Small intestine (tissue), 7 donors: ENCODE results near the gene SP4. TPM values are rescaled to one million over a fixed set of nuclear protein-coding genes. Genes with fewer than 3 reads are reported as not detected.
A peak's percentile ranks its signal among the peaks of the same experiment; 100 is the strongest.

Source experiments
- DNase-seq, 2 donors: peaks; one replicate each; pipeline versions ENCODE4 v3.0.0 to v3.0.0-alpha.2; 2013
- FAIRE-seq: peaks from 2 replicates; lab custom pipeline; 2012; peaks lifted over from hg19 to GRCh38; lab: Jason Lieb, UNC
- H3K27ac ChIP-seq, 3 donors: one replicate each; pipeline ENCODE4 v1.5.1; 2013; ENCODE audit warnings: low read length in 2 of 3, mild to moderate bottlenecking in 2 of 3, control low read depth in 1 of 3, inconsistent platforms in 1 of 3, low read depth in 1 of 3, moderate library complexity in 1 of 3
- H3K27me3 ChIP-seq, 3 donors: one replicate each; pipeline ENCODE4 v1.6.1; 2013; ENCODE audit warnings: low read length in 3 of 3, inconsistent platforms in 1 of 3; ENCODE audit not compliant: control insufficient read depth in 3 of 3, insufficient read depth in 3 of 3
- H3K36me3 ChIP-seq, 3 donors: one replicate each; pipeline ENCODE4 v1.6.1; 2013; ENCODE audit warnings: low read length in 3 of 3, inconsistent platforms in 1 of 3, low read depth in 1 of 3, mild to moderate bottlenecking in 1 of 3, moderate library complexity in 1 of 3; ENCODE audit not compliant: control insufficient read depth in 3 of 3, insufficient read depth in 2 of 3
- H3K4me1 ChIP-seq, 3 donors: one replicate each; pipeline ENCODE4 v1.6.1; 2013; ENCODE audit warnings: low read length in 2 of 3, inconsistent platforms in 1 of 3, low read depth in 1 of 3, mild to moderate bottlenecking in 1 of 3, moderate library complexity in 1 of 3; ENCODE audit not compliant: control insufficient read depth in 3 of 3, insufficient read depth in 2 of 3
- H3K4me3 ChIP-seq, 3 donors: one replicate each; pipeline ENCODE4 v1.5.1; 2013; ENCODE audit warnings: low read length in 3 of 3, control low read depth in 1 of 3, inconsistent platforms in 1 of 3, low read depth in 1 of 3, mild to moderate bottlenecking in 1 of 3, moderate library complexity in 1 of 3
- H3K9me3 ChIP-seq, 2 donors: one replicate each; pipeline ENCODE4 v1.6.1; 2013; ENCODE audit warnings: low read depth in 1 of 2, low read length in 1 of 2; ENCODE audit not compliant: control insufficient read depth in 2 of 2, insufficient read depth in 1 of 2
- WGBS, 3 donors: extraction: QIAGEN DNeasy Blood & Tissue Kit; methylation state at CpG; one replicate each; pipeline ENCODE4 v1.1.7; 2013; 5-methylcytosine and 5-hydroxymethylcytosine counted together
- polyA plus RNA-seq, 4 donors: library from polyadenylated mRNA; stranded (reverse) in 3 of 4; unstranded in 1 of 4; fragments of 200-250 nt in 3 of 4; fragments of 120-200 nt in 1 of 4; gene quantifications; one replicate each; pipeline versions ENCODE4 v1.2.1 to v1.2.3, GENCODE V29; 2013
- donor health status: healthy with polysubstance abuse.
- donor health status: control.
- donor health status: control.
- donor health status: Bipolar disorder and iron deficiency.
- donor health status: healthy.

SP4 gene
- polyA plus RNA-seq, 4 donors: 0.45 to 5.3 (median 1.2) TPM

GRCh38 chr7:21480693-21481403, 53.0 kb downstream of the SP4 start:
- H3K36me3 ChIP-seq: peaks cover 0 to 2% (median 0%) of the 10 kb centered on the region in 3 donors
- no peak for FAIRE-seq

GRCh38 chr7:21486511-21486910, 58.6 kb downstream of the SP4 start:
- FAIRE-seq (no peak), DNase-seq (no peak)
- WGBS, 3 donors: 72 to 95% (median 93%) methylated on average over 2 of the region's 2 CpGs
- no peak overlapping the region for H3K27ac ChIP-seq
- peaks cover 0 to 5% (median 0%) of the 10 kb centered on the region in 3 donors for H3K36me3 ChIP-seq
- H3K9me3 ChIP-seq: no peaks in the 10 kb centered on the region
- no peaks in the 10 kb centered on the region for H3K27me3 ChIP-seq
- no peaks in the 10 kb centered on the region for H3K4me1 ChIP-seq
- H3K4me3 ChIP-seq: no peak overlapping the region

More at GRCh38 chr7:21480693-21481403, 53.0 kb downstream of the SP4 start:
- Histone ChIP-seq H3K9me3 (no peaks in the 10 kb centered on the region), H3K27ac (no peak overlapping the region), H3K27me3 (no peaks in the 10 kb centered on the region), H3K4me3 (no peak overlapping the region), H3K4me1 (no peaks in the 10 kb centered on the region)
- DNase-seq: no peak
- WGBS, 3 donors: 90 to 99% (median 92%) methylated on average over 3 of the region's 3 CpGs

- no peaks in the 10 kb centered on the region for H3K4me1 ChIP-seq
- H3K27me3 ChIP-seq: no peaks in the 10 kb centered on the region
- peaks cover 0 to 12% of the 10 kb centered on the region in 2 donors for H3K9me3 ChIP-seq
- no peak overlapping the region for H3K27ac ChIP-seq
- FAIRE-seq: no peak
- H3K36me3 ChIP-seq: peaks cover 0 to 1% (median 0%) of the 10 kb centered on the region in 3 donors
- no peak overlapping the region for H3K4me3 ChIP-seq
- no peak for DNase-seq
Observed at GRCh38 chr7:21495731-21496130, 67.8 kb downstream of the SP4 start.

- FAIRE-seq (no peak), DNase-seq (no peak)
- no peaks in the 10 kb centered on the region for H3K36me3 ChIP-seq
- H3K4me1 ChIP-seq: no peaks in the 10 kb centered on the region
- no peaks in the 10 kb centered on the region for H3K27me3 ChIP-seq
- H3K27ac ChIP-seq: no peak overlapping the region
- H3K4me3 ChIP-seq: no peak overlapping the region
- H3K9me3 ChIP-seq: peaks cover 0 to 16% of the 10 kb centered on the region in 2 donors
Observed at GRCh38 chr7:21497072-21497471, 69.2 kb downstream of the SP4 start.

- H3K4me3 ChIP-seq: no peak overlapping the region
- DNase-seq (no peak), FAIRE-seq (no peak)
- no peak overlapping the region for H3K27ac ChIP-seq
- 86 to 90% (median 88%) methylated on average over 6 of the region's 6 CpGs for WGBS, 3 donors
- no peaks in the 10 kb centered on the region for H3K4me1 ChIP-seq
- H3K27me3 ChIP-seq: no peaks in the 10 kb centered on the region
- H3K9me3 ChIP-seq: peaks cover 0 to 16% of the 10 kb centered on the region in 2 donors
- no peaks in the 10 kb centered on the region for H3K36me3 ChIP-seq
Observed at GRCh38 chr7:21500117-21500832, 72.4 kb downstream of the SP4 start.

- DNase-seq (peak; percentile 11 to 29), FAIRE-seq (no peak)
- Histone ChIP-seq H3K4me3 (no peak overlapping the region), H3K27me3 (no peaks in the 10 kb centered on the region), H3K27ac (no peak overlapping the region), H3K4me1 (no peaks in the 10 kb centered on the region), H3K36me3 (peaks cover 0 to 8% (median 0%) of the 10 kb centered on the region in 3 donors), H3K9me3 (peaks cover 0 to 12% of the 10 kb centered on the region in 2 donors)
- 61 to 84% (median 72%) methylated on average over 2 of the region's 2 CpGs for WGBS, 3 donors
Observed at GRCh38 chr7:21504021-21504420, 76.1 kb downstream of the SP4 start.

GRCh38 chr7:21507627-21508343, 79.9 kb downstream of the SP4 start:
- FAIRE-seq (no peak), DNase-seq (peak; percentile 45 to 61)
- Histone ChIP-seq H3K27me3 (no peaks in the 10 kb centered on the region), H3K27ac (no peak overlapping the region), H3K4me3 (no peak overlapping the region), H3K36me3 (peaks cover 2 to 8% (median 3%) of the 10 kb centered on the region in 3 donors), H3K9me3 (peaks cover 0 to 4% of the 10 kb centered on the region in 2 donors), H3K4me1 (no peaks in the 10 kb centered on the region)
- 84 to 87% (median 86%) methylated on average over 8 of the region's 8 CpGs for WGBS, 3 donors

- no peak for DNase-seq
- Histone ChIP-seq H3K9me3 (peaks cover 0 to 4% of the 10 kb centered on the region in 2 donors), H3K27ac (no peak overlapping the region), H3K4me1 (no peaks in the 10 kb centered on the region), H3K36me3 (peaks cover 2 to 8% (median 3%) of the 10 kb centered on the region in 3 donors), H3K27me3 (no peaks in the 10 kb centered on the region), H3K4me3 (no peak overlapping the region)
- no peak for FAIRE-seq
- 95 to 98% (median 98%) methylated on average over 3 of the region's 3 CpGs for WGBS, 3 donors
Observed at GRCh38 chr7:21508538-21508937, 80.7 kb downstream of the SP4 start.
